Breast epithelium (tissue), 4 donors: ENCODE data around the gene LENG9. TPM values are rescaled to one million over a fixed set of nuclear protein-coding genes. Genes with fewer than 3 reads are reported as not detected.

Experiments
- DNase-seq, 2 donors: peaks; one replicate each; pipeline ENCODE4 v3.0.0-alpha.2; 2019; ENCODE audit warnings: low spot score in 2 of 2
- H3K27ac ChIP-seq, 2 donors: fragments of 200-600 bp; sonication (generic) in 1 of 2; one replicate each; pipeline ENCODE4 v1.5.1; 2016 to 2019; ENCODE audit warnings: mild to moderate bottlenecking in 1 of 2
- H3K27me3 ChIP-seq, 2 donors: fragments of 200-600 bp; sonication (generic) in 1 of 2; one replicate each; pipeline versions ENCODE4 v1.5.1 to v1.6.0; 2017 to 2019; ENCODE audit warnings: control low read depth in 1 of 2, mild to moderate bottlenecking in 1 of 2
- H3K36me3 ChIP-seq: fragments of 200-600 bp; one replicate; pipeline ENCODE4 v1.5.1; 2019
- H3K4me1 ChIP-seq, 2 donors: fragments of 200-600 bp; sonication (generic); one replicate each; pipeline ENCODE4 v1.5.1; 2016 to 2019; ENCODE audit warnings: control low read depth in 1 of 2
- H3K4me3 ChIP-seq, 3 donors: fragments of 200-600 bp; sonication (generic); 1 replicate in 2 of 3; 2 replicates in 1 of 3; pipeline ENCODE4 v1.5.1; 2016 to 2019; ENCODE audit warnings: mild to moderate bottlenecking in 3 of 3, moderate library complexity in 2 of 3
- H3K9me3 ChIP-seq, 2 donors: fragments of 200-600 bp; sonication (generic) in 1 of 2; one replicate each; pipeline ENCODE4 v1.5.1; 2016 to 2019; ENCODE audit warnings: control low read depth in 1 of 2
- CTCF ChIP-seq, 3 donors: fragments of 450-650 bp; IDR thresholded peaks; one replicate each; pipeline ENCODE4 v1.5.1; 2016 to 2017; ENCODE audit warnings: antibody characterized with exemption in 3 of 3, mild to moderate bottlenecking in 3 of 3, moderate library complexity in 3 of 3
- POLR2A ChIP-seq: fragments of 450-650 bp; IDR thresholded peaks from one replicate; pipeline ENCODE4 v1.6.1; 2016; ENCODE audit warnings: antibody characterized with exemption, mild to moderate bottlenecking, moderate library complexity
- POLR2AphosphoS5 ChIP-seq, 3 donors: sonication (generic); formaldehyde crosslinking; IDR thresholded peaks; one replicate each; pipeline ENCODE4 v1.6.1; 2017; ENCODE audit warnings: antibody characterized with exemption in 3 of 3
- intact Hi-C: fragments of 100-400 bp; cut with DNase I; formaldehyde crosslinking; loops from one replicate; pipeline ENCODE4 v1.15.1; 2023; ENCODE audit warnings: low total_unique reads
- total RNA-seq, 3 donors: library from RNA; depleted of rRNA; stranded (reverse); fragments of >200 nt; gene quantifications; one replicate each; pipeline ENCODE4 v1.1.0, GENCODE V29; 2016

LENG9 gene
- total RNA-seq, 3 donors from 2014 or later, result 4.5 to 8.2 (median 4.8) TPM

DNA sequence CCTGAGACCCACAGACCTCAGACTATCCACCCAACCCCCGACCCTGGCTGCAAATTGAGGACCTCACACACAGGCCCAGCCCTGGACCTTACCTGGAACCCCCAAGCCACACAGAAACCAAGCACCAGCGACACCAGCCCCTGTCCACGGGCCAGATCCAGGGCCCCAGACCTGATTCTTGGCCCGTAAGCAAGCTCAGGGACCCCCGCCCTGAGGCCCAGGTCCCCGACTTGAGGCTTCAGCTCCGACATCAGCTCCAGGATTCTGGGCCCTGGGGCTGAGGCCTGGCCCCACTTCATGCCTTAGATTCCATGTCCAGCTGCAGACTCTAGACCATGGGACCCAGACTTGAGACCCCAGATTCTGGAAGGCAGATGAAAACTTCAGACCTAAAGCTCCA, 42.1 kb downstream of the LENG9 start:
- Histone ChIP-seq H3K4me3 (no peak overlapping the region), H3K4me1 (no peaks in the 10 kb centered on the region), H3K36me3 (no peaks in the 10 kb centered on the region), H3K27ac (no peak overlapping the region), H3K27me3 (peaks cover 0 to 23% of the 10 kb centered on the region in 2 donors), H3K9me3 (no peaks in the 10 kb centered on the region)
- intact Hi-C loops, result no loop called here
- no peak for DNase-seq
- no peak for TF ChIP-seq POLR2A
- TF ChIP-seq POLR2AphosphoS5 (IDR thresholded peaks at IDR 0.05), result no peak
- no peak for TF ChIP-seq CTCF (IDR thresholded peaks at IDR 0.05)

DNA sequence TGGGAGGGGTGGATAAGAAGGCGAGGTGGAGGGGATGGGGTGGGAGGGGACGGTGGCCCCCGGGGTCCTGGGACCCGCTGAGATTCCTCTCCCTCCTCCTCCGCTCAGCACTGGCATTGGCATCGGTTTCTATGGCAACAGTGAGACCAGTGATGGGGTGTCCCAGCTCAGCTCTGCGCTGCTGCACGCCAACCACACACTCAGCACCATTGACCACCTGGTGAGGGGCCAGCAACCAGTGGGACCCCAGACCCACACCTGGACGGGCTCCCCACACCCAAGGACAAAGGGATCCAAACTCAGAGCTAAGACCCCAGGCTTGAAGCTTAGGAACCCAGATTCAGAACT, 42.4 kb downstream of the LENG9 start:
- Histone ChIP-seq H3K27ac (peak overlapping the region; percentile 54 to 66), H3K9me3 (no peaks in the 10 kb centered on the region), H3K36me3 (no peaks in the 10 kb centered on the region), H3K27me3 (peaks cover 0 to 27% of the 10 kb centered on the region in 2 donors), H3K4me3 (peak overlapping the region in 1 of 3 donors; percentile 60), H3K4me1 (no peaks in the 10 kb centered on the region)
- DNase-seq, result no peak
- intact Hi-C loops, result no loop called here
- TF ChIP-seq CTCF (IDR thresholded peaks at IDR 0.05) (no peak), POLR2A (no peak), POLR2AphosphoS5 (IDR thresholded peaks at IDR 0.05) (no peak)

DNA sequence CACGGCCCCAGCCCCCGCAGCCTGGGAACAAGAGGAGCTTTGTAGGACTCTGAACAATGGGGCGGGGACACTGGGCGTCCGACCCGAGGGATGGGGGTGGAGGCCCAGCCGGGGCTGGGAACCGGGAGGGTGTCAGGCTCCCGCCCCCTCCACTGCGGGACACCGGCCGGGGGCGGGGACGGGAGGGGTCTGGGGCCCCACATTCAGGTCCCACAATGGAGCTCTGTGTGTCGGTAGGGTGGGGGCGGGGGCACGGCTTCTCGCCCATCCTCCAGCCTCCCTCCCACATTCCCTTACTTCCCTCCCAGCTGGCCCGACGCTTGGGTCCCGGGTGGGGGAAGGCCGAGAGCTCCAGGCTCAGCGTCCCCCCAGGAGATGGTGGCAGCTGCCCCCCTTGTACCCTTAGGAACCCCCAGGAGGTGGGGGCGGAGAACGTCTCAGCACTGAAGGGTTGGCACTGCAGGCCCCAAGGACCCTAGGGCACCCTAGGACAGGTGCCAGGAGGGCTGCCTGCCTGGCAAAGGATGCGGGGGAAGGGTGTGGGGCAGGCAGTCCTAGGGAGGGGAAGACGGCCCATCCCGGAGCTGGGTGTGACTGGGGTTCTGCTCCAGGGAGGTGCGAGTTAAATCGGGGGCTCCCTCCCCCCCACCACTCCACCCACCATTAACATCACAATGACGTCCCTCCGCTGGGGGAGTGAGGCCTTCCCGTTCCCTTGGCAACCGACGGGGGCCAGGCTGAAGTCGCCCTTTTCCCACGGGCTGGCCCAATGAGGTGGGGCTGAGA, 43.0 kb downstream of the LENG9 start:
- intact Hi-C loops, result no loop called here
- peak in 1 of 2 donors; percentile 41 for DNase-seq
- Histone ChIP-seq H3K27me3 (peaks cover 0 to 33% of the 10 kb centered on the region in 2 donors), H3K9me3 (no peaks in the 10 kb centered on the region), H3K36me3 (no peaks in the 10 kb centered on the region), H3K4me3 (peak overlapping the region in 2 of 3 donors; percentile 42 to 60), H3K27ac (peak overlapping the region; percentile 54 to 66), H3K4me1 (no peaks in the 10 kb centered on the region)
- TF ChIP-seq CTCF (IDR thresholded peaks at IDR 0.05), result no peak
- no peak for TF ChIP-seq POLR2AphosphoS5 (IDR thresholded peaks at IDR 0.05)
- TF ChIP-seq POLR2A, result no peak

GRCh38 chr19:54420068-54420382, 43.6 kb downstream of the LENG9 start:
- Histone ChIP-seq H3K27me3 (peaks cover 5 to 38% of the 10 kb centered on the region in 2 donors), H3K9me3 (no peaks in the 10 kb centered on the region), H3K4me3 (peak overlapping the region in 2 of 3 donors; percentile 42 to 60), H3K4me1 (no peaks in the 10 kb centered on the region), H3K36me3 (no peaks in the 10 kb centered on the region), H3K27ac (peak overlapping the region; percentile 54 to 66)
- no peak for DNase-seq
- TF ChIP-seq POLR2A (no peak), POLR2AphosphoS5 (IDR thresholded peaks at IDR 0.05) (no peak), CTCF (IDR thresholded peaks at IDR 0.05) (no peak)
- intact Hi-C loops, result no loop called here

- no peaks in the 10 kb centered on the region for H3K4me1 ChIP-seq
- H3K4me3 ChIP-seq, result no peak overlapping the region
- H3K36me3 ChIP-seq, result no peaks in the 10 kb centered on the region
- peak overlapping the region; percentile 63 to 66 for H3K27ac ChIP-seq
- TF ChIP-seq CTCF (IDR thresholded peaks at IDR 0.05) (no peak), POLR2AphosphoS5 (IDR thresholded peaks at IDR 0.05) (no peak), POLR2A (no peak)
- DNase-seq, result no peak
- no peaks in the 10 kb centered on the region for H3K9me3 ChIP-seq
- peaks cover 6 to 47% of the 10 kb centered on the region in 2 donors for H3K27me3 ChIP-seq
- intact Hi-C loops, result no loop called here
Observed at GRCh38 chr19:54418930-54419800, 44.4 kb downstream of the LENG9 start.
